GM12891 (cell line): ENCODE data around the gene PIAS1.

ENCODE experiments used
- POLR2A ChIP-seq: IDR thresholded peaks from 2 replicates; pipeline ENCODE4 v1.6.1; 2011; ENCODE audit warnings: low read depth, low read length, control low read depth
- POLR2AphosphoS5 ChIP-seq: IDR thresholded peaks from 2 replicates; pipeline ENCODE4 v1.6.1; 2011; ENCODE audit warnings: low read depth, low read length, control low read depth
- SPI1 ChIP-seq: IDR thresholded peaks from 2 replicates; pipeline ENCODE4 v1.6.1; 2011; ENCODE audit warnings: low read depth, low read length, control low read depth
- TAF1 ChIP-seq: IDR thresholded peaks from 2 replicates; pipeline ENCODE4 v1.6.1; 2011; ENCODE audit warnings: low read depth, low read length, control low read depth

DNA sequence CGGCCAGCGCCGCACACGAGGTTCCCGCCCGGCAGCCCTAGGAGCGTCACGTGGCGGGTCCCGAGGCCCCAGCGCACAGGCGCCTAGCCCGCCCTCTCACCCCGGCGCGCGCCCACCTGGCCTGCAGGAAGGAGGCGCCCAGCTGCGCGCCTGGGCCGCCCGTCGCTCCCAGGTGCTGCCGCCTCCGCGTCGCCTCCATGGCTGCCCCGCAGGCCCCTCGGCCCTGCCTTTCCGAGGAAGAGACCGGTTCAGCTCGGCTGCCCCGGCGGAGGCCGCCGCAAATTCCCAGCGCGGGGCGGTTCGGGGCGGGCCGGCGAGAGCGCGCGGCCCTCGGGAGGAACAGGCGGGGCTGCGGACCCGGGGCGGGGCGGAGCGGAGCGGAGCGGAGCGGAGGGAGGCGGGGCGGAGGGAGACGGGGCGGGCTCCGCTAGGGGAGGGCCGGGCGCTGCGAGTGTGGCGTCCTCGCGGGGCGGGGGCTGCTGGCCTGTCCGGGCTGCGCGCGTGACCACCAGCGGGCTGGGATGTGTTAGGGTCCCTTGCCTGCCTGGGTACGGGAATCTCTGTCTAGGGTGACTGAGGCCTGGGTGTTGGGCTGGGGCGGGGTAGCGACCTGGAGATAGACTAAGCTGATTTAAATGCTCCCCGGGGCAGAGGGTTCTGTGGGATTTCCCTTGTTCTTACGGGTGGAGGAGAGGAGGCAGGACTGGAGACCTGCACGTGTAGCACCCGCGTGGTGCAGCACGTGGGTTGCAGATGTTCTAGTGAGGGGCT is 175.5 kb downstream of the PIAS1 start, which contains the start of gene CLN6:
- TF ChIP-seq POLR2AphosphoS5 (no peak; the same call in 1 of the 2 replicates), POLR2A (no peak; the same call in 1 of the 2 replicates), TAF1 (no peak; the same call in 1 of the 2 replicates), SPI1 (no peak)
